Sigmoid colon (tissue), 4 donors: ENCODE measurements around the gene TTC33.
"Not testable (repeated sequence)": the region's sequence is repeated elsewhere in the genome, so short reads cannot be mapped to it uniquely, and the experiment has no call there.

ENCODE experiments used
- EP300 ChIP-seq, 4 donors: sonication (generic); formaldehyde crosslinking; IDR thresholded peaks; one replicate each; pipeline ENCODE4 v1.6.1; 2017; ENCODE audit warnings: antibody characterized with exemption in 4 of 4
- POLR2A ChIP-seq, 2 donors: fragments of 450-650 bp; IDR thresholded peaks; one replicate each; pipeline ENCODE4 v1.6.1; 2016; ENCODE audit warnings: antibody characterized with exemption in 2 of 2, mild to moderate bottlenecking in 2 of 2, moderate library complexity in 2 of 2
- POLR2AphosphoS5 ChIP-seq, 4 donors: sonication (generic); formaldehyde crosslinking; IDR thresholded peaks; one replicate each; pipeline ENCODE4 v1.6.1; 2017; ENCODE audit warnings: antibody characterized with exemption in 4 of 4
- TF ChIP-seq, protein P1 (sequence below), 4 experiments: fragments of 450-650 bp in 3 of 4; fragments of 200-600 bp in 1 of 4; IDR thresholded peaks; one replicate each; pipeline ENCODE4 v1.5.1; 2016 to 2019; ENCODE audit warnings: antibody characterized with exemption in 4 of 4, mild to moderate bottlenecking in 3 of 4, moderate library complexity in 2 of 4

DNA sequence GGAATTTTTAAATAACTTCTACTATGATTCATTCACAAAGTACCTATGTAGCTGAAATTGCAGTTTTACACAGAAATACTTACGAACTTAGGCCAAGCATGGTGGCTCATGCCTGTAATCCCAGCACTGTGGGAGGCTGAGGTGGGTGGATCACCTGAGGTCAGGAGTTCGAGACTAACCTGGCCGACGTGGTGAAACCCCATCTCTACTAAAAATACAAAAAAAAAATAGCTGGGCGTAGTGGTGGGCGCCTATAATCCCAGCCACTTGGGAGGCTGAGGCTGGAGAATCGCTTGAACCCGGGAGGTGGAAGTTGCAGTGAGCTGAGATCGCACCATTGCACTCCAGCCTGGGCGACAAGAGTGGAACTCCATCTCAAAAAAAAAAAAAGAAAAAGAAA lies 36.9 kb upstream of the TTC33 start:
- not testable (repeated sequence) for TF ChIP-seq POLR2A, POLR2AphosphoS5, EP300 (IDR thresholded peaks at IDR 0.05)
- TF ChIP-seq, protein P1, sequence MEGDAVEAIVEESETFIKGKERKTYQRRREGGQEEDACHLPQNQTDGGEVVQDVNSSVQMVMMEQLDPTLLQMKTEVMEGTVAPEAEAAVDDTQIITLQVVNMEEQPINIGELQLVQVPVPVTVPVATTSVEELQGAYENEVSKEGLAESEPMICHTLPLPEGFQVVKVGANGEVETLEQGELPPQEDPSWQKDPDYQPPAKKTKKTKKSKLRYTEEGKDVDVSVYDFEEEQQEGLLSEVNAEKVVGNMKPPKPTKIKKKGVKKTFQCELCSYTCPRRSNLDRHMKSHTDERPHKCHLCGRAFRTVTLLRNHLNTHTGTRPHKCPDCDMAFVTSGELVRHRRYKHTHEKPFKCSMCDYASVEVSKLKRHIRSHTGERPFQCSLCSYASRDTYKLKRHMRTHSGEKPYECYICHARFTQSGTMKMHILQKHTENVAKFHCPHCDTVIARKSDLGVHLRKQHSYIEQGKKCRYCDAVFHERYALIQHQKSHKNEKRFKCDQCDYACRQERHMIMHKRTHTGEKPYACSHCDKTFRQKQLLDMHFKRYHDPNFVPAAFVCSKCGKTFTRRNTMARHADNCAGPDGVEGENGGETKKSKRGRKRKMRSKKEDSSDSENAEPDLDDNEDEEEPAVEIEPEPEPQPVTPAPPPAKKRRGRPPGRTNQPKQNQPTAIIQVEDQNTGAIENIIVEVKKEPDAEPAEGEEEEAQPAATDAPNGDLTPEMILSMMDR (IDR thresholded peaks at IDR 0.05): not testable (repeated sequence)
